NCI-H1694 (cell line): Measurements from ENCODE around the gene CORO1A.
"Not testable (repeated sequence)": the region's sequence is repeated elsewhere in the genome, so short reads cannot be mapped to it uniquely, and the experiment has no call there.

Source experiments
- DNase-seq: peaks from one replicate; lab custom pipeline; 2025; lab: John Stamatoyannopoulos, UW

CORO1A gene

GRCh38 chr16:30183233-30184095 lies at the start of gene CORO1A:
Gene CORO1A, plus strand, starts transcription at chr16:30183602. Its CDS starts 1,608 bp downstream, at chr16:30185210.
- peak; percentile 64 for DNase-seq

DNA sequence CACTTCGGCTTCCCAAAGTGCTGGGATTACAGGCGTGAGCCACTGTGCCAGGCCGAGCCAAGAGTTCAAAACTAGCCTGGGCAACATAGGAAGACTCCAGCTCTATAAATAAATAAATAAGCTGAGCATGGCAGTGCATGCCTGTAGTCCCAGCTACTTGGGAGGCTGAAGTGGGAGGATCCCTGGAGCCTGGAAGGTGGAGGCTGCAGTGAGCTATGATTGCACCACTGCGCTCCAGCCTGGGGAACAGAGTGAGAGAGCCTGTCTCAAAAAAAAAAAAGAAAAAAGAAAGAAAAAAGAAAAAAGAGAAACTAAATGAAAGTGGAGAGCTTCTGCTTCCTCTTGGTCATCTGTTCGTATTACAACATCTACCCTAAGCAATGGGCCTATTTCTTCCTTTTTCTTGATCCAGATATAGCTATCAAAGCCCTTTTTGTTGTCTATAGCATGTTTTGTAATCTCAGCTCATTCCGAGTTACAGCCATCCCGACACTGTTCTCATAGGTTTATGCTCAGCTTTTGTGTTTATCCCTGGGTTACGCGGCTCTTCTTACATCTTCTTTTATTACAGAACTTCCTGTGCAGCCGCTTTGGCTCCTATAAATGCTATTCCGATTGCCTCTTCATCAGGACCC lies 46.3 kb upstream of the CORO1A start:
- DNase-seq = no peak

- DNase-seq = no peak
Observed at GRCh38 chr16:30137897-30138296, 45.5 kb upstream of the CORO1A start.

DNA sequence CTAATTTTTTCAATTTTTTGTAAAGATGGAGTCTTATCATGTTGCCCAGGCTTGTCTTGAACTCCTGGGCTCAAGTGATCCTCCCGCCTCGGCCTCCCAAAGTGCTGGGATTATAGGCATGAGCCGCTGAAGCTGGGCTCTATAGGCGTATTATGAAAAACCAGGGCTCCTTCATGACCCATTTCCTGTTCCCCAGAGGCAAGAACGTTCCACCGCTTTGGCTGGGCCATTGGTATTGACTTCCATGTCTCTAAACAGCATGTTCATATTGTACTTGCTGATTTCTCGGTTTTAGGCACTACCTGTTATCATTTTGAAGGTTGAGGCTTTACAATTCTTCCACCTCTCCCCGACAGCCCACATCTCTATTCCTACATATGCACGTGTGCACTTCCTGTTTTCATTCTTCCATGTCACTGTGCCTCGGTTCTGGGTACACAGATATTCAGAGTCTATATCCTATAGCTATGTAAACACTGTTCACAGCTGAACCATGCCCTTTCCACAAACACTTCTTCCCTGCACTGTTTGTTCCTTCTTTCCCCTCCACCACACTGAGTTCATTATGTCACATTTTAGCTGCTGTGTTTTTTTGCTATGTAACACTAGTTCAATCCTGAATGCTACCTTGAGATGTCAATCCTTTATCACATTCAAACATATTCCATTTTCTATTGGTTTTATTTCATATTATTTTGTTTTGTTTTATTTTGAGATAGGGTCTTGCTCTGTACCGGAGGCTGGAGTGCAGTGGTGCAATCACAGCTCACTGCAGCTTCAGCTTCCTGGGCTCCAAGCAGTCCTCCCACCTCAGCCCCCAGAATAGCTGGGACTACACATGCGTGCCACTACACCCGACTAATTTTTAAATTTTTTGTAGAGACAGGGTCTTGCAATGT lies 43.6 kb upstream of the CORO1A start:
- no peak for DNase-seq

DNA sequence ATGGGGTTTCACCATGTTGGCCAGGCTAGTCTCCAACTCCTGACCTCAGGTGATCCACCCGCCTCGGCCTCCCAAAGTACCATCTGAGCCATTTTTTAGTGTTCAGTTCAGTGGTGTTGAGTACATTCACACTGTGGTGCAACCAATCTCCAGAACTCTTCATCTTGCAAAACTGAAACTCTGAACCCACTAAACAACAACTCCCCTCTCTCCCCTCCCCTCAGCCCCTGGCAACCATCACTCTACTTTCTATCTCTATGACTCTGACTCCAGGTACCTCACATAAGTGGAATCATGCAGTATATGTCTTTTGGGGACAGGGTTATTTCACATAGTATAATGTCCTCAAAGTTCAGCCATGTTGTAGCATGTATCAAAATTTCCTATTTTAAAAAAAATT lies 41.7 kb upstream of the CORO1A start:
- no peak for DNase-seq

- DNase-seq = no peak
Observed at GRCh38 chr16:30142672-30143346, 40.6 kb upstream of the CORO1A start.

- no peak for DNase-seq
Observed at GRCh38 chr16:30143347-30143702, 40.1 kb upstream of the CORO1A start.

DNA sequence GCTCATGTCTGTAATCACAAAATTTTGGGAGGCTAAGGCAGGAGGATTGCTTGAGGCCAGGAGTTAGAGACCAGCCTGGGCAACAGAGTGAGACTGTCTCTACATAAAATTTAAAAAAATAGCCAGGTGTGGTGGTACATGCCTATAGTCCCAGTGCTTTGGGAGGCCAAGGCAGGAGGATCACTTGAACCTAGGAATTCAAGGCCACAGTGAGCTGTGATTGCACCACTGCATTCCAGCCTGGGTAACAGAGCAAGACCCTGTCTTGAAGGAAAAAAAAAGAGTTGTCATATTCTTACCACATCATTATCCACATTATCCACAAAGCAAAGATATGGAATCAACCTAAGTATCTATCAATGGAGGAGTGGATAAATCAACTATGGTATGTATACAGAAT lies 39.4 kb upstream of the CORO1A start:
- no peak for DNase-seq

- DNase-seq = no peak
Observed at GRCh38 chr16:30144917-30145316, 38.5 kb upstream of the CORO1A start.

GRCh38 chr16:30145657-30146056 lies 37.7 kb upstream of the CORO1A start:
- DNase-seq = no peak

- DNase-seq = no peak
Observed at GRCh38 chr16:30147843-30148510, 35.4 kb upstream of the CORO1A start.

DNA sequence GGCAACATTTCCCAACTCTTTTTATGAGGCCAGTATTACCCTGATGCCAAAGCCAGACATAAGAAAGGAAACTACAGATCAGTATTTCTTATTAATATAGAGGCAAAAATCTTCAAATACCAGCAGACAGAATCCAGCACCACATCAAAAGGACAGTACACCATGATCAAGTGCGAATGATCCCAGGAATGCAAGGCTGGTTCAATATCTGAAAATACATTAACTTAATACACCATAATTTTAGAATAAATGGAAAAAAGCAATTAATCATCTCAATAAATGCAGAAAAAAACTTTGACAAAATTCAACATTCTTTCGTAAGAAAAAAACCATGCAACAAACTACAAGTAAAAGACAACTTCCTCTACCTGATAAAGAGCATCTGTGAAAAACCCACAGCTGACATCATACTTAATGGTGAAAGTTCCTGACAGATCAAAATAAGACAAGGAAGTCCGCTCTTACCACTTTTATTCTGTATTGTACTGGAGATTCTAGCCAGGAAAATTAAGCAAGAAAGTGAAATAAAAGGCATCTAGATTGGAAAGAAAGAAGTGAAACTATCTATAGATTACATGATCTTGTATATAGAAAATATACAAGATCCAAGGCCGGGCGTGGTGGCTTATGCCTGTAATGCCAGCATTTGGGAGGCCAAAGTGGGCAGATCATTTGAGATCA lies 34.0 kb upstream of the CORO1A start:
- DNase-seq = no peak

DNA sequence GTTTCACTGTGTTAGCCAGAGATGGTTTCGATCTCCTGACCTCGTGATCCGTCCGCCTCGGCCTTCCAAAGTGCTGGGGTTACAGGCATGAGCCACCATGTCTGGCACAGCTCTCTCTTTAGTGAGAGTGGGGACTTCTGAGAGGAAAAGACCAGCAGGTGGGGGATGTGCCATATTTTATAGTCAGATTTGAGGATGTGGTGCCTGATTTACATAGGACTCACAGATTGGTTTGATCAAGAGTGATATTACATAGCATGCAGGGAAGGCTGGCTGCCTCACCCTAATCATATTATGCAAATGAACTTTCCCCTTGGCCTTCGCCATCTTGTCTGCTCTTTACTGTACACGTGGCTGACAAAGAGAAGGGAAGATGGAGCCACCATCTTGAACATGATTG lies 32.3 kb upstream of the CORO1A start:
- DNase-seq = no peak

DNA sequence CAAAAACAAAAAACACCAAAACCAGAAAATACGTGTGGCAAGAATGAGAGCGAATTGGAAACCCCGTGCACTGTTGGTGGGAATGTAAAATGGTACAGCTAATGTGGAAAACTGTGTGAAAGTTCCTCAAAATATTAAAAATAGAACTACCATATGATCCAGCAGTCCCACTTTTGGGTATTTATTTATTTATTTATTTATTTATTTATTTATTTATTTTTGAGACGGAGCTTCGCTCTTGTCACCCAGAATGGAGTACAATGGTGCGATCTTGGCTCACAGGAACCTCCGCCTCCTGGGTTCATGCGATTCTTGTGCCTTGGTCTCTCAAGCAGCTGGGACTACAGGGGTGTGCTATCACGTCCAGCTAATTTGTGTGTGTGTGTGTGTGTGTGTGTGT lies 30.9 kb upstream of the CORO1A start:
- no peak for DNase-seq

DNA sequence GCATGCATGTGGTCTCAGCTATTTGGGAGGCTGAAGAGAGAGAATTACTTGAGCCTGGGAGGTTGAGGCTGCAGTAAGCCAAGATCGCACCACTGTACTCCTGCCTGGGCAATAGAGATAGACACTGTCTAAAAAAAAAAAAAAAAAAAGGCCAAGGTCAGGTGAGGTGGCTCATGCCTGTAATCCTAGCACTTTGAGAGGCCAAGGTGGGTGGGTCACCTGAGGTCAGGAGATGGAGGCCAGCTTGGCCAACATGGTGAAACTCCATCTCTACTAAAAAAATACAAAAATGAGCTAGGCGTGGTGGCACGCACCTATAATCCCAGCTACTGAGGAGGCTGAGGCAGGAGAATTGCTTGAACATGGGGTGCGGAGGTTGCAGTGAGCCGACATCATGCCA lies 28.2 kb upstream of the CORO1A start:
- no peak for DNase-seq

DNA sequence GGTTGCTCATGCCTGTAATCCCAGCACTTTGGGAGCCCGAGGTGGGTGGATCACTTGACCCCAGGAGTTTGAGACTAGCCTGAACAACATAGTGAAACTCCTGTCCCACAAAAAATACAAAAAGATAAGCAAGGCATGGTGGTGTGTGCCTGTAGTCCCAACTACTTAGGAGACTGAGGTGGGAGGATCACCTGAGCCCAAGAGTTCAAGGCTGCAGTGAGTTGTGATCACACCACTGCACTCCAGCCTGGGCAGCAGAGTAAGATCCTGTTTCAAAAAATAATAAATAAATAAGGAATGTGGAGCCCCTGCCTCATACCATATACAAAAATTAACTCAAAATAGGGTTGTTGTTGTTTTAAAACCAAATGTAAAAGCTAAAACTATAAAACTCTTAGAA lies 26.2 kb upstream of the CORO1A start:
- no peak for DNase-seq

DNA sequence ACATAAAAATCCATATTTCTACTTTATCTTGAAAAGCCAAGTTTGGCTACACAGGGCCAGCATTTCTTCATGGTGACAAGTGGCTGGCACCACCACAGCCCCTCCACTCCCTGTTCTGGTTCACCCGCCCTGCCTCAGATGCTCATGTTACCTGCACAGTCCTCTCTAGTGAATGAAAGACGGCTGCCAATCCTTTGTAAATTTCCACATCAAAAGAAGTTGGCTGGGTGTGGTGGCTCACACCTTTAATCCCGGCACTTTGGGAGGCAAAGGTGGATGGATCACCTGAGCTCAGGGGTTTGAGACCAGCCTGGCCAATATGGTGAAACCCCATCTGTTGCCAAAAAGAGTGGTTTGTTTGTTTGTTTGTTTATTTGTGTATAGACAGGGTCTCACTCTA lies 19.9 kb upstream of the CORO1A start:
- DNase-seq = no peak

- DNase-seq = no peak
Observed at GRCh38 chr16:30166202-30166902, 17.1 kb upstream of the CORO1A start.

GRCh38 chr16:30168746-30169145 lies 14.7 kb upstream of the CORO1A start:
- not testable (repeated sequence) for DNase-seq

DNA sequence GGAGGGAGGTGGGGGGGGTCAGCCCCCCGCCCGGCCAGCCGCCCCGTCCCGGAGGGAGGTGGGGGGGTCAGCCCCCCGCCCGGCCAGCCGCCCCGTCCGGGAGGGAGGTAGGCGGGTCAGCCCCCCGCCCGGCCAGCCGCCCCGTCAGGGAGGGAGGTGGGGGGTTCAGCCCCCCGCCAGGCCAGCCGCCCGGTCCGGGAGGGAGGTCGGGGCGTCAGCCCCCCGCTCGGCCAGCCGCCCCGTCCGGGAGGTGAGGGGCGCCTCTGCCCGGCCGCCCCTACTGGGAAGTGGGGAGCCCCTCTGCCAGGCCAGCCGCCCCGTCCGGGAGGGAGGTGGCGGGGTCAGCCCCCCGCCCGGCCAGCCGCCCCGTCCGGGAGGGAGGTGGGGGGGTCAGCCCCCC lies 14.0 kb upstream of the CORO1A start:
- not testable (repeated sequence) for DNase-seq
